Psoas muscle (tissue), 8 donors: ENCODE results near the gene SLC2A9. TPM values are rescaled to one million over a fixed set of nuclear protein-coding genes. Genes with fewer than 3 reads are reported as not detected.
"Not testable (repeated sequence)": the region's sequence is repeated elsewhere in the genome, so short reads cannot be mapped to it uniquely, and the experiment has no call there.

Experiments
- ATAC-seq, 4 donors: fragments of 200-7000 bp; cut with Tn5 transposase; one replicate each; pipeline ENCODE4 v1.9.1; 2020; ENCODE audit warnings: moderate library complexity in 3 of 4, mild to moderate bottlenecking in 2 of 4
- DNase-seq, 2 donors: peaks; one replicate each; pipeline ENCODE4 v3.0.0-alpha.2; 2020
- H3K27ac ChIP-seq: fragments of 200-600 bp; one replicate; pipeline ENCODE4 v1.8.0; 2022
- H3K27me3 ChIP-seq, 3 donors: fragments of 200-600 bp in 1 of 3; one replicate each; pipeline versions ENCODE4 v1.6.1 to v1.8.0; 2013 to 2022; ENCODE audit warnings: low read length in 2 of 3, mild to moderate bottlenecking in 2 of 3, moderate library complexity in 1 of 3; ENCODE audit not compliant: insufficient read depth in 3 of 3
- H3K36me3 ChIP-seq, 2 donors: fragments of 200-600 bp in 1 of 2; one replicate each; pipeline versions ENCODE4 v1.6.1 to v1.8.0; 2013 to 2022; ENCODE audit warnings: low read depth in 1 of 2, mild to moderate bottlenecking in 1 of 2, moderate library complexity in 1 of 2; ENCODE audit not compliant: insufficient read depth in 1 of 2
- H3K4me1 ChIP-seq: fragments of 200-600 bp; one replicate; pipeline ENCODE4 v1.8.0; 2022
- H3K4me3 ChIP-seq: fragments of 200-600 bp; one replicate; pipeline ENCODE4 v1.8.0; 2022; ENCODE audit warnings: mild to moderate bottlenecking
- H3K9me3 ChIP-seq: fragments of 200-600 bp; one replicate; pipeline ENCODE4 v1.8.0; 2022
- WGBS, 3 donors: extraction: QIAGEN DNeasy Blood & Tissue Kit; methylation state at CpG; one replicate each; pipeline versions ENCODE4 v1.1.6 to v1.1.7; 2013; 5-methylcytosine and 5-hydroxymethylcytosine counted together
- intact Hi-C, 2 donors: fragments of 100-400 bp; cut with DNase I; formaldehyde crosslinking; loops; one replicate each; pipeline versions ENCODE4 v1.11.0 to v1.14.2; 2022
- polyA plus RNA-seq, 3 donors: library from polyadenylated mRNA; stranded (reverse); fragments of 200-250 nt; gene quantifications; one replicate each; pipeline ENCODE4 v1.2.3, GENCODE V29; 2013
- total RNA-seq, 4 donors: library from RNA; stranded (reverse); fragmentation: NEBNext Ultra II Directional in 2 of 4; extraction: Animal tissue kit (Norgen Biotek cat#: 25700) in 2 of 4; gene quantifications; one replicate each; pipeline versions ENCODE4 v1.2.1 to v1.2.4, GENCODE V29; 2021 to 2023
- TF ChIP-seq, protein P1 (sequence below): fragments of 200-600 bp; IDR thresholded peaks from one replicate; pipeline ENCODE4 v1.8.0; 2022; ENCODE audit warnings: antibody characterized with exemption
- donor health status: healthy with polysubstance abuse.
- donor health status: DM: no; HTN: no; CAD: no; lungs with moderate emphysema.
- donor health status: Bipolar disorder and iron deficiency.
- donor health status: healthy.
- donor health status: DM: yes; HTN: yes; CAD: no.
- donor health status: DM: no; HTN: no; CAD: no.
- donor health status: DM: no; HTN: no; CAD: no.
- donor health status: DM: yes; HTN: yes; CAD: no.

The SLC2A9 gene
- total and polyA plus RNA-seq, 7 donors: 0.37 to 2.7 (median 1.3) TPM

DNA sequence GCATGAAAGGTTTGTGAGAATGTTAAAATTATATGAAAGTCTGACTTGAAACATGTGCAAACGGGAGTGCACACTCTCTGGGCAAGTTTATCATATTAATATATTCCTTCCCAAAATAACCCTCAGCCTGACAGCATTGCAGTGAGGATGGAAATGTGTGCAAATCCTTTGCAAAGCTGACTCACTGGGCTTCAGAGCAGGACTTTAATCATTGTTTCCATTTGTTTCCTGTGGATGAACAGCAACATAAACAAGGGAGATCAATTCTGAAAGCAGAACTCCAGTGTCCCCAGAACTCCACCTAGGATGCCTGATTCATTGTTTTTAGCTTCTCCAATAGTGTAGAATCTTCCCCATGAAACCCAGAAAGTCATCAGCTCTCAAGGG, 32.9 kb downstream of the SLC2A9 start:
- H3K36me3 ChIP-seq: no peaks in the 10 kb centered on the region
- intact Hi-C loops: no loop called here
- H3K4me1 ChIP-seq: no peaks in the 10 kb centered on the region
- TF ChIP-seq, protein P1, sequence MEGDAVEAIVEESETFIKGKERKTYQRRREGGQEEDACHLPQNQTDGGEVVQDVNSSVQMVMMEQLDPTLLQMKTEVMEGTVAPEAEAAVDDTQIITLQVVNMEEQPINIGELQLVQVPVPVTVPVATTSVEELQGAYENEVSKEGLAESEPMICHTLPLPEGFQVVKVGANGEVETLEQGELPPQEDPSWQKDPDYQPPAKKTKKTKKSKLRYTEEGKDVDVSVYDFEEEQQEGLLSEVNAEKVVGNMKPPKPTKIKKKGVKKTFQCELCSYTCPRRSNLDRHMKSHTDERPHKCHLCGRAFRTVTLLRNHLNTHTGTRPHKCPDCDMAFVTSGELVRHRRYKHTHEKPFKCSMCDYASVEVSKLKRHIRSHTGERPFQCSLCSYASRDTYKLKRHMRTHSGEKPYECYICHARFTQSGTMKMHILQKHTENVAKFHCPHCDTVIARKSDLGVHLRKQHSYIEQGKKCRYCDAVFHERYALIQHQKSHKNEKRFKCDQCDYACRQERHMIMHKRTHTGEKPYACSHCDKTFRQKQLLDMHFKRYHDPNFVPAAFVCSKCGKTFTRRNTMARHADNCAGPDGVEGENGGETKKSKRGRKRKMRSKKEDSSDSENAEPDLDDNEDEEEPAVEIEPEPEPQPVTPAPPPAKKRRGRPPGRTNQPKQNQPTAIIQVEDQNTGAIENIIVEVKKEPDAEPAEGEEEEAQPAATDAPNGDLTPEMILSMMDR: no peak
- H3K27me3 ChIP-seq: no peaks in the 10 kb centered on the region
- no peak overlapping the region for H3K27ac ChIP-seq
- WGBS, 3 donors: 53 to 67% (median 66%) methylated on average over 1 of the region's 1 CpG
- no peak overlapping the region for H3K4me3 ChIP-seq
- no peak for ATAC-seq
- no peak for DNase-seq
- no peaks in the 10 kb centered on the region for H3K9me3 ChIP-seq

DNA sequence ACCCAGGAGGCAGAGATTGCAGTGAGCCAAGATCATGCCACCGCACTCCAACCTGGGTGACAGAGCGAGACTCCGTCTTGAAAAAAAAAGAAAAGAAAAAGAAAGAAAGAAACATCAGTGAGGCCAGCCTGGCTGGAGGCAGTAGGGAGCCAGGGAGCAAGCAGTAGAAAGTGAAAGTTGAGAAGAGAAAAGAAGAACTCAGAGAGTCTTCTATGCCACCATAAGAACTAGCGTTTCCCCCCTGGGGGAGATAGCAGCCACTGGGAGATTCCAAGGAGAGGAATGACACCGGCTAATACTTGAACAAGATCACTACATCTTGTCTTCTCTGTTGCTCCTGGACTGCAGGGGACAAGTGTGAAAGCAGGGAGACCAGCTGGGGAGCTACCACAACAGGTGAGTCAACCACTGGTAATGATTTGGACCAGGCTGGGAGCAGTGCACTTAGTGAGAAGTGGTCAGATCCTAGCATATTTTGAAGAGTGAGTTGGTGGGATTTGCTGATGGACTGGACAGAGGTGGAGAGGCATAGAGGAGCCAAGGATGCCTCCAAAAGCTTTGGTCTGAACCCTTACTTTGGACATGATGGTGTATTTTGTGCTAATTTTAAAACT, 33.4 kb downstream of the SLC2A9 start:
- WGBS, 3 donors: 95% methylated on average over 5 of the region's 5 CpGs
- H3K9me3 ChIP-seq: no peaks in the 10 kb centered on the region
- H3K36me3 ChIP-seq: no peaks in the 10 kb centered on the region

DNA sequence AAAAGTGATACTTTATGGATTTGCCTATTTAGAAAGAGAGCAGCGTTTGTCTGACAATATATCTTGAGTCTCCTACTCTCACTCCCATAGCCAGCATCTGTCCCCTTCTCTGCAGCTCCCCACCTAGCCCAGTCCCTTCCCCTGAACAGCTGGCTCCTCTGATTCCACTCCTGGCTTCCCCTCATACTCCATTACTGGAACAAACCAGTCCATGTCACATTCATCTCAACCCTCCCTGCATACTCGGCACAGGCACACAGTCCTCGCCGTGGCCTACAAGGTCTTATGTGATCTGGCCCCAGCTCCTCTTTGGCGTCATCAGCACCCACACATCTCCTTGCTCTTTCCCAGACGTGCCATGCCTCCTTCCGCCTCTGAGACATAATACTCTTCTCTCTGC, 36.7 kb downstream of the SLC2A9 start:
- Histone ChIP-seq H3K36me3 (no peaks in the 10 kb centered on the region), H3K4me3 (no peak overlapping the region), H3K27ac (no peak overlapping the region), H3K4me1 (no peaks in the 10 kb centered on the region), H3K9me3 (no peaks in the 10 kb centered on the region), H3K27me3 (no peaks in the 10 kb centered on the region)
- WGBS, 3 donors: 83 to 94% (median 84%) methylated on average over 7 of the region's 7 CpGs
- intact Hi-C loops: no loop called here
- TF ChIP-seq, protein P1: no peak
- DNase-seq (no peak), ATAC-seq (no peak)

More for the DNA sequence above, 33.4 kb downstream of the SLC2A9 start:
- ATAC-seq (no peak), DNase-seq (no peak)
- no peaks in the 10 kb centered on the region for H3K4me1 ChIP-seq
- H3K4me3 ChIP-seq: no peak overlapping the region
- TF ChIP-seq, protein P1: no peak
- no peaks in the 10 kb centered on the region for H3K27me3 ChIP-seq
- intact Hi-C loops: no loop called here
- H3K27ac ChIP-seq: no peak overlapping the region

DNA sequence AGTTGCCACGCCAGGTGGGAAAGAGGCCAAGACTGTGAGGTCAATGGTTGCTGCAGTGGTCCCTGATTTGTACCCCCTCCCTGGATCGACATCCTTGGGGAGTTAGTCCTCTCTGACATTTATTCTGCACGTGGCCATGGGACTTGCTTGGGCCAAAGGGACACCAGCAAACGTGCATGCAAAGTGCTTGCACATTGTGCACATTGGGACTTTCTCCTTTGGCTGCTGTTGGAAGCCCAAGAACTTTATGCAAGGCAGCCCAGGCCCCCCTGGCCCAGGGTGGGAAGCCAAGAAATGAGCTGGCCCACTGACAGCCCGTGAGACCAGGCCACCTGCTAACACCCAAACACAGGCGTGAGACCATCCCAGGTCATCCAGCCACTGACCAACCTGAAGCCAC, 38.1 kb downstream of the SLC2A9 start:
- no peak overlapping the region for H3K4me3 ChIP-seq
- 73 to 79% (median 75%) methylated on average over 6 of the region's 6 CpGs for WGBS, 3 donors
- H3K4me1 ChIP-seq: no peaks in the 10 kb centered on the region
- TF ChIP-seq, protein P1: no peak
- ATAC-seq: no peak
- no peaks in the 10 kb centered on the region for H3K27me3 ChIP-seq
- intact Hi-C loops: no loop called here
- no peak overlapping the region for H3K27ac ChIP-seq
- DNase-seq: no peak
- no peaks in the 10 kb centered on the region for H3K36me3 ChIP-seq
- no peaks in the 10 kb centered on the region for H3K9me3 ChIP-seq

DNA sequence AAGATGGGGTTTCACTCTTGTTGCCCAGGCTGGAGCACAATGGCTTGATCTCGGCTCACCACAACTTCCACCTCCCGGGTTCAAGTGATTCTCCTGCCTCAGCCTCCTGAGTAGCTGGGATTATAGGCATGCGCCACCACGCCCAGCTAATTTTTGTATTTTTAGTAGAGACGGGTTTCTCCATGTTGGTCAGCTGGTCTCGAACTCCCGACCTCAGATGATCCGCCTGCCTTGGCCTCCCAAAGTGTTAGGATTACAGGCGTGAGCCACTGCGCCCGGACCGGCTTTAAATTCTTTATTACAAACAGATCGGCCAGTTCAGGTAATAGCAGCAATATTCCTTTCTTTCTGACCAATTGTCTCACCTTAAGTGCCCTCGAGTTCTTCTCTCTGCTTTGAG, 39.4 kb downstream of the SLC2A9 start:
- H3K4me3 ChIP-seq, ATAC-seq, DNase-seq, H3K27ac ChIP-seq, H3K36me3 ChIP-seq, H3K27me3 ChIP-seq, H3K4me1 ChIP-seq, intact Hi-C loops, H3K9me3 ChIP-seq: not testable (repeated sequence)
- 95 to 97% (median 96%) methylated on average over 14 of the region's 14 CpGs for WGBS, 3 donors
